ENCODE data around the gene FBXL5.

The FBXL5 gene

DNA sequence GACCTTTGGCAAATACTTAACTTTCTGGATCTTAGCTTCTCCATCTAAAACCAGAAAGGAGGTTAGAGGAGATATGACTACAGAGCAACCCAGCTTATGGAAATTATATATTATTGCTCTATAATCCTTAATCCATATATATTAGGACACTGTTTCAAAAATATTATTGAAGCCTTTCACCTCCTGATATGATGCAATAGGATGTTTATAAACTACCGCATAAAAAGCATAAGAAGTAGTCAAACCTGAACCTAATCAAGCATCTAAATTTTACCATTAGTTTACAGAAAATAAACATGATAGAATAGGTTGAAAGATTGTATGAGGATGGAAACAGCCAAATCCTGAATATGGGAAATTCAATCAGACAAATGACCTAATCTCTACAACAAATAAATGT lies 20.9 kb upstream of the FBXL5 start:
- DNase-seq (ENCODE audit: low spot score): no peak

DNA sequence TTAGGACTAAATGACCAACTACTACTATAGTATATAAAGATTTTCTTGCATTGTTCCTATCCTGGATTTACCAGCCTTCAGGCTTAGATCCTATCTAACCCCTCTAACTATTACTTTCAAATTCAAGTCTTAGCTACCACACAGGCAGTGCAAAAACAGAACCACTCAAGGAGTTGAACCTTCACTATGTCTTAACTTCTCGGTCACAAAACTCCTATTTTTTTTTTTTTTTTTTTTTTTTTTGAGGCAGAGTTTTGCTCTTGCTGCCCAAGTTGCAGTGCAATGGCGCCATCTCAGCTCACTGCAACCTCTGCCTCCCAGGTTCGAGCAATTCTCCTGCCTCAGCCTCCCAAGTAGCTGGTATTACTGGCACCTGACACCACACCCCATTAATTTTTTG lies 20.2 kb upstream of the FBXL5 start:
- no peak for DNase-seq (ENCODE audit: low spot score)

DNA sequence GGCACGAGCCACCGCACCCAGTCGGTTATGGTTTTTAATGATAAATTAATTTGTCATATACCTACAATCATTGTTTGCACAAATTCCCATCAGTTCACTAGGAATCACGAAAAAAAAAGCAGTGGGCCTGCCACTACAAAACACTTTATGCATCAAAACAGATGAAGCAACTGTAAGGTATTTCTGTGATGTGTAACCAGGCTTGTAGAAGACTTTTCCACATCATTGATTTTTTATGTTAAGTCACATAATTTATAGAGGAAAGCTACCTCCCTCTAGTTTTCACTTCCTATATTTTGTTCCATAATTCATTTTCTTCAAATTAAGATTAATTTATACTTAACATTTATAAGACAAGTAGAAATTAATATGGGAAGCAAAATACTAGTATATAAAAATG lies 19.8 kb upstream of the FBXL5 start:
- DNase-seq (ENCODE audit: low spot score): no peak

DNA sequence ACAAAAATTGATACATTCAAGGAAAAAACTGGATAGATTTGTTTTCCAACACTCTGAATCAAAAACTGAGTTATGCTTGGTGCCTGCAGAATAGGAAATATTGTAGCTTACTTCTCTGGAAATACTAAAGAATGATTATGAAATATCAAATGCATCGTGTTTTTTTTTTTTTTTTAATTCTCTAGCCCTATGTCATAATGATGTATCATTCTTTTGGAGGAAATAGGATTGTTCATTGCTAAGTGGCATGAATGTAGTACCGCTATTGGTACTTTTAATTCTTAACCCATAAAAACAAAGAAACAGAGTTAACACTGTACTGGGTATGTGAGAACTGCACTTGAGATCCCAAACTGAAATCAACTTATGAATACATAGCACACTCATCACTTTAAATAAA lies 18.9 kb upstream of the FBXL5 start:
- no peak for DNase-seq (ENCODE audit: low spot score)

DNA sequence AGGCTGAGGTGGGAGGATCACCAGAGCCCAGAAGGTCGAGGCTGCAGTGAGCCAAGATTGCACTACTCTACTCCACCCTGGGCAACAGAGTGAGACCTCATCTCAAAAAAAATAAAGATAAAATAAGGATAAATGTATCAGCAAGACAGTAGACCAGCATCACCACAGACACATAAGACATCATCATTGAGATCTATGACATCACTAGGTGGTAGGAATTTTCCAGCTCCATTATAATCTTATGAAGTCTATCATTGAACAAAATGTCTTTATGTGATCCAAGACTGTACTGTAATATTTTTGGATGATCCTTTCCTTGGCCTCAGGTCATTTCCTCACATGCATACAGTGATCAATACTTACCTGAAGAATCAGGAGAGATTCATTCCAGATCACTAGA lies 18.2 kb upstream of the FBXL5 start:
- DNase-seq (ENCODE audit: low spot score): no peak

DNA sequence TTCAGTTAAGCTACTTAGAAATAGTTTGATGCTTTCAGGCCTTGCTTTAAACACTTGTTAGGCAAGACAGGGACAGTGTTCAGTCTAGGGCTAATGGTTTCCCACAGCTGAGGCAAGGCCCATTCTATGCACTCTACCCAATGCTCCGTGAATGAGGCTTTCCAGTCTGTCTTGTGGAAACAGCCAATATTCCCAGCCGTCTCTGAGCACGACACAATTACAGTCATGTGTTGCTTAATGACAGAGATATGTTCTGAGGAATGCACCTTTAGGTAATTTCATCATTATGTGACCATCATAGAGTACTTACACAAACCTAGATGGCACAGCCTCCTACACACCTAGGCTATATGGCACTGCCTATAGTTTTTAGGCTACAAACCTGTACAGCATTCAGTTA lies 16.9 kb upstream of the FBXL5 start:
- DNase-seq (ENCODE audit: low spot score): no peak

DNA sequence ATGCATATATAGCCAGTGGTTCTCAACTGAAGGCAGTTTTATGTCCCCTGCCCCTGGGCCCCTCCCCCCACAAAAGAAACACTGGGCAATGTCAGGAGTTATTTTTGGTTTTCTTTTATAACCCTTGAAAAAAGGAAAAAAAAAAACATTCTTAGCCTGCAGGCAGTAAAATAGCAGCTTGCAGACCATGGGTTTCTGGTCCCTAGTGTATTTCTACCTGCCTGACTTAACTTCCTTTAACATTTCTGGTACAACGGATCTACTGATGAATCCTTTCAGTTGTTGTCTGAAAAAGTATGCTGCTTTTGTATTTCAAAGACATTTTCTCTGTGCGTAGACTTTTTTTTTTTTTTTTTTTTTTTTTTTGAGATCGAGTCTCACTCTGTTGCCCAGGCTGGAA lies 15.4 kb upstream of the FBXL5 start:
- DNase-seq (ENCODE audit: low spot score): no peak

DNA sequence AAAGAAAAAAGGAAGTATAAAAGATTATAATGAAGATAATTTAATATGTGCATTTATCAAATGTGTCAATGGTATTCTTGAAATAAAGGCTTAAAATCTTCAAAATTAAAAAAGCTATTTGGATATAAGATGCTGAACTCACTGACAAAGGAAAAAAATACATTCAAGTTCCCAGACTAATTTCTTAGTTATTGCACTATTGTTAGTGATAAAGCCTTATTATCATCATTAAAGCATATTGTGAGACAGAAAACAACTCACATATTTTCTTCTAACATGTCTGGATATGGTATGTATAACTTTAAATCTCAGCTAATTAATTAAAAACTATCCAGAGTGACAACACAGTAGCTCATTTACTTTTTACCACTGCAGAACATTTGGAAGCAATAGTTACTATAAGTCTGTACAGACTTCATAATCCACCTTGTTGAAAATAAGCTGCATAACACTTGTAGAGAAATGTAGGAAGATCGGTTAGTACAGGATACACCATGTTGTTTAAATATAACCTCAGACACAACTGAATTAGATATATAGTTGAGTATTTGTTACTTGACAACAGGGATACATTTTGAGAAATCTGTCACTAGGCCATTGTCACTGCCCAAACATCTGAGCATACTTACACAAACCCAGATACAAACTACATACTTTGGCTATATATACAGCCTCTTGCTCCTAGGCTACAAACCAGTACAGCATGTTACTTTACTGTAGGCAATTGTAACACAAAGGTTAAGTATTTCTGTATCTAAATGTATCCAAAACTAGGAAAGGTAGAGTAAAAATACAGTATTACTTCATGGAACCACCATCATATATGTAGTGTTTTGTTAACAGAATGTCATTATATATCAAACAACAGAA lies 13.6 kb upstream of the FBXL5 start:
- DNase-seq (ENCODE audit: low spot score): no peak

DNA sequence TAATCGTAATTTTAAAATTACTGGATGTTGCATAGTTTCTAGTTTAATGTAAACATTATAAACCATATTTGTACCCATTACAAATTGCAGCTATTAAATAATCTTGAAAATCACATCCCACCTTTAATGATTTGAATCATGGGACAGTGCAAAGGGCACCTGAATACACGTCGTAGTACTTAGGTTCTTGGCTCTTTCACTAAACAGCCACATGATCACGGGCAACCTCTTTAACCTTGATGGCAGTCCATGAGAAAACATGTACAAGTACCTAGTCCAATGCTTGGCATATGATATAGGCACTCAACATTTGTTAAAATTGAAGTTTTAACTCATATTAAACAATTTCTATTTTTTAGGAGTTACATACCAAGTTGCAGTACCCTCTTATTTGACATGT lies 11.8 kb upstream of the FBXL5 start:
- no peak for DNase-seq (ENCODE audit: low spot score)

DNA sequence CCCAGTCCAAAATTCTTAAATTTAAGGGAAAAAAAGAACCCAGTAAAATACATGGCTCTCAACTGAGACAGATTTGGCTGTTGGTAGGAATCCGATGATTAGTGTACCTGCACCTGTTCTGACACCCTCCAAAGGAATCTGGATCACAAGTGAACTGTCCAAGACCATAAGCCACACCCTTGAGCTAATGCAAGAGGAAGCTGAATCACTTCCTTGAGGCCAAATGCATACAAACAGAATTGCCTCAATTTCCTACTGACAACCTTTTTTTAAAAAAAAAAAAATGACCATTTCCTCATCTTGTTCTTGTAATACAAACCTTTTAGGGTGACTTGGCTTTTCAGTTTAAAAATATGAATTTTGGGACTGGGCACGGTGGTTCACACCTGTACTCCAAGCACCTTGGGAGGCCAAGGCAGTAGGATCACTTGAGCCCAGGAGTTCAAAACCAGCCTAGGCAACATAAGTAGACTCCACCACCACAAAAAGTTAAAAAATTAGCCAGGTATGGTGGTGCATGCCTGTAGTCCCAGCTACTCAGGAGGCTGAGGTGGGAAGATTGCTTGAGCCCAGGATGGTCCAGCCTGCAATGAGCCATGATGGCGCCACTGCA lies 10.7 kb upstream of the FBXL5 start:
- no peak for DNase-seq (ENCODE audit: low spot score)

DNA sequence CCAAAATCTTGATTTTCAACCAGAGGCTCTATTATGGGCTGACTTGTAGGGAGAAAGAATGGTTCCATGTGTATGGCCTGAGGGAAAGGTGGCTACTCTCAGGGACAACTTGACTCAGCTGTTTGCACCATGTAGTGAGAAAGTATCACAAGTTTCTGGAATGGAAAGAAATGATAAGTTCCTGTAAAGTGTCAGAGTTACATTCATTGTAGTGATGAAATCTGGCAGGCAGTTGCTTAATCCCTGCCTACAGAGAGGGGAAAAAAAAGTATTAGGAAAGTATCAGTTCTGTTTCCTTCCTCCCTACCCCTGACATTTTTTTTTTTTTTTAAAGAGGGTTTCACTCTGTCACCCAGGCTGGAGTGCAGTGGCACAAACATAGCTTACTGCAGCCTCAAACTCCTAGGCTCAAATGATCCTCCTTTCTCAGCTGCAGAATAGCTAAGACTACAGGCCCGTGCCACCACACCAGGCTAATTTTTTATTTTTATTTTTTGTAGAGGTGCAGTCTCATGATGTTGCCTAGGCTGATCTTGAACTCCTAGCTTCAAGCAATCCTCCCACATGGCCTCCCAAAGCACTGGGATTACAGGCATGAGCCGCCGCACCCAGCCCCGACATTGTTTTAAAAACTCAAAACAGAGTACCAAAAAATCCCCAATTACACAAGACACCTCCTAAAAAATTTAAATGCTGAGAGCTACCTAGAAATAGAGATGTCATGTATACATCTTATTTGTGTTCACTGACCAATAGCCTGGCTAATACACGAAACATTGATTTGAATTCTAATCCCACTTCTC lies 4.8 kb upstream of the FBXL5 start:
- peak; percentile 22 for DNase-seq (ENCODE audit: low spot score)

DNA sequence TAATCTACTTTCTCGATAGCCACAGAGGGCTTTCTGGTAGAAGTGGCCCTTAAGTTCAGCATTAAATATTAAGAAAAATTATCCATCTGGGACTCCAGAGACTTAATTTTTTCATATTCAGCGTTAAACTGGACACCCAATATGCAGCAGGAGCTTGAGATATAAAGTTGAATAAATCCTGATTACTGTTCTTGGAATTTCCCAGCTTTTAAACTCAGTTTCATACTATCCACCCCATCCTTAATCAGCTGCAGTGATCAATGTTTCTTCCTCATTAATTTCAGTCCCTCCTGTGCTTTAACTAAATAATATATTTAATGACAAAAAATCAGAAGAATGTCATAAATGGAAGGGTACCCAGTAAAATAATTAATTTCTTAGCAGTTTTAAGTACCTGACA lies 3.6 kb upstream of the FBXL5 start:
- DNase-seq (ENCODE audit: low spot score): no peak

DNA sequence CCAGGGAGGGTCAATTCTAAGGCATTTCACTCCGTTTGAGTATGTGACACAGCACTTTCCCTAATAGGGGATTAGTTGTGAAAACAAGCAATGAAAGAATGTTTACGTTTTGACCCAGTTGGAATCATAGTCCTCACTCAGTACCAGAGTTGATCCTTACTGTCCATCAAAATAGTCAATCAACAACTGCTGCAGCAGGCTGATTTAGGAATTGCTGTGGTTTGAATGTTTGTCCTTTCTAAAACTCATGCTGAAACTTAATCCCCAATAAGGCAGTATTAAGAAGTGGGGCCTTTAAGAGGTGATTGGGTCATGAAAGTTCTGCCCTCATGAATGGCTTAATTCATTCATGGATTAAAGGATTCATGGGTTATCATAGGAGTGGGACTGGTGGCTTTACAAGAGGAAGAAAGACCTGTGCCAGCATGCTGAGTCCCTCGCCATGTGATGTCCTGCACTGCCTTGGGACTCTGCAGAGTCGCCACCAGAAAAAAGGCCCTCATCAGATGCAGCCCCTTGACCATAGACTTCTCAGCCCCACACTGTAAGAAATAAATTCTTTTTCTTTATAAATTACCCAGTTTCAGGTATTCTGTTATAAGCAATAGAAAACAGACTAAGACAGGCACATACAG lies 3.1 kb upstream of the FBXL5 start:
- DNase-seq (ENCODE audit: low spot score): no peak

DNA sequence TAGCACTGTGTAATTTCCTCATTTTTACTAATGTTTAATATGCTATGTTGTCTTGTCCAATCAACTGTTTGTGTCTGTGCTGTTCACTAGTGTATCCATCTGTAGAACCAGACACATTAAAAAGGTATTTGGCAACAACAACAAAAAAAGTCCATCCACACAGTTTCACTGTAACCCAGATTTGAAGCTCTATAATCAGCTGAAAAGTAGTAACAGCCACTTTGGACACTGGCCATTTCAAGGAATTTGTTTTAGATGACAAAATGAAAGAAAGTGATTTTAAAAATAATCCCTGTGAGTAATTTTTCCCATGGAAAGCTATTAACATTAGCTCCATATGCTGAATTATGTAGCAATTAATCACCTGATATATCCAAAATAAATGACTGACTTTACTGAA lies 2.2 kb upstream of the FBXL5 start:
- DNase-seq (ENCODE audit: low spot score): no peak

DNA sequence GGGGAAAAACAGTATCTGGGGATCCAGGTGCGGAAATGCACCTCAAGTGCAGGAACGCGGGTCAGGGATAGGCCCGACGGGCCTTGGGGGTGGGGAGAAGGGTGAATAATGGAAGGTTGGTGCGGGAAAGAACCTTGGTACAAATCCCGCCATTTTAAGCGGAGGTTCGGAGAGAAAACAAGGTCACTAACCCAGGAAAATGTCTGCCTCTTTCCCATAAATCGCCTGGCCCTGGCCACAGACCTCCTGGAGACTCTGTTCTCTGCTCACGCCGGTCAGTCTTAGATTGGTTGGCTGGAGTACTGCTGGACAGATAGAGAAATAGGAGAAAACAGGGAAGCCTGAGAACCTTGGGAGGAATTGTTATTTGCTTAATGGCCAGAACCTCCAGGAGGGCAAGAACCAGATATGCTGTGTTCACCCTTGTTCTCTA lies 897 bp upstream of the FBXL5 start:
- no peak for DNase-seq (ENCODE audit: low spot score)

DNA sequence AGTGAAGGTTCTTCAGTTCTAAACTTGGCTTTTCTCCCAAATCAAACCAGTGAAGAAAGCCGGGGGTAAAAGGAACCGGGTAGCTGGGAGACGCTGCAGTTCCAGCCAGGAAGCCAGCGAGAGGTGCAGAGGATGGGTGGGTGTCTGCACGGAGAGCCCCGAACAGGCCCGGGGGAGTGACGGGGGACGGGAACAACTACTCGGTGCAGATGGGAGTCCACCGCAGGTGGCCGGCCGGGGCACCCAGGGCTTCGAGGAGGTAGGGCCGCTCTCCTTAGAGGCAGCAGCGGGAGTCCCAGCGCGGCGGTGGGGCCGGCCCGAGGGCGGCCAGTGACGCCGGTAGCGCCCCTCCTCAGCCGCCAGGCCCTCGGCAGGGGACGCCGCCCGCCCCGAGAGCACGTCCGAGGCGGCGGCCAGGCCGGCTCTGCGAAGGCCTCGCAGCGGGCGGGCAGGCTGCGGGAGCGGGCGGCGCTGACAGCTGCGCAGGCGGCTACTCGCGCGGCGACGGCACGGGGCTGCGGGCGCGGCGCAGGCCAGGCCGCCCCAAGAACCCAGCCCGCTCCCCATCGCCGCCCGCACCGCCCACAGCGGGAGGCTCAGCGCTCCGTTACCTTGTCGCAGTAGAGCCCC lies 449 bp downstream of the FBXL5 start:
- DNase-seq (ENCODE audit: low spot score): peak; percentile 62

DNA sequence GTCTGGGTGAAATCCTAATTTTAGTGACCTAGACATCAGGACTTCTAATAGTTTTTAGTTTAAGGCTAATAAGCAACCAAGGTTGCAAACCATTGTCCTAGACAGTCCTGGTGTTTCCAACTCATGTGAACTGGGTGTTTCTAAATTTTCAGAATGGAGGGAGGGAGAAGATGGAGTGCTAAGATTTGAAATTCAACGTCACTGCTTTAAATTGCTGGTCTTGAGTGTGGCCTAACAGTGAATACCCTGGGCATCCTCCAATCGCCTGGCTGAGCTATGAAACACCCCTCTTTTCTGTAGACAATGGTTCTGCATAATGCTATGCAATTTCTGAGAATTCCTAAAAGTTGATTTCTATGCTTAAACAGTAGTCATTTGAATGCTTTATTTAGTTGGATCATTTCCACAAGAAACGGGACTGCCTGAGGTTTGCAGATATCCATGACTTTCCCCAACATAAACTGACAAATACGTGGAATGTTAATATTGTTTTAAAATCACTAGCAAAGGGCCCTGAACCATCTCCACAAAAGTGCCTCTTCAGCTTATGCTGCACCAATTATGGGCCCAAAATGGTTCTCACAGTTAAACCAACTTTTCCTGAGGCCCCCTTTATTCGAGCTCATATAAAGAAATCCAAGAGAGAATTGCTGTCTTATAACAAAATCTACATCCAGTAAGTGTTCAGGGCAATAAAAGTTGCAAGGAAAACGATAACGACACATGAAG lies 1.1 kb downstream of the FBXL5 start:
- peak; percentile 58 for DNase-seq (ENCODE audit: low spot score)

DNA sequence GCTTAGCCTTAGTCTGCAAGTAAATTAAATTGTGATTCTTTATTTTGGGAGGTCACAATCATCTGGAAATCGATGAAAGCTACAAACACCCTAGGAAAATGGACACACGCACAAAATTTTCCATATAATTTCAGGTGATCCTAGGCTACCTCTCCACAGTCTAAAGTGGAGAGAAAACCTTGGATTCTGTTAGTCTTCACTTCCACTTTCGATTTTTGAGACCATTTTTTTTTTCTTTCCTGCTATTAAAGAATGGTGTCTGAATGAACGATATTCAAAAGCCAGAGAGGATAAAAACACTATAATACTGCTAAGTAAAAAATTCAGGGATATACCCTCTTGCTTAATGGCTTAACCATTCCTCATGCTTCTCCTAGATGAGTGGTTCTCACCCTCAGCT lies 1.7 kb downstream of the FBXL5 start:
- DNase-seq (ENCODE audit: low spot score): no peak

DNA sequence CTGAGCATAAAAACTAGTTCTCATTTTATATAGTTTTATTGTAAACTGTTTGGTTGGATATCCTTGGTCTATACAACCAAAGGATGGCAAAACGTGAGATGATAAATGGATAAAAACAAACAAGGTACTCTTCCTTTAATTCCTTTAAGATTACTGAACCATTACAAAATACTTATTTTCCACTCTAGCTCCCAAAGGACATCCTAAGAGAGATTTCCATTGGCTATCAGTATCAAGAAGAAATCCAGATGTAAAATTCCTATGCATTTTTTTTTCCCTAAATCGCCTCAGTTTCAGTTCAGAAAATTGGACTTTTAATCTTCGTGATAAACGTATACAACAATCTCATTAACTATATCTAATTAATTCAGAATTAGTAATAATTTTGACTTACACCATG lies 2.3 kb downstream of the FBXL5 start:
- no peak for DNase-seq (ENCODE audit: low spot score)

DNA sequence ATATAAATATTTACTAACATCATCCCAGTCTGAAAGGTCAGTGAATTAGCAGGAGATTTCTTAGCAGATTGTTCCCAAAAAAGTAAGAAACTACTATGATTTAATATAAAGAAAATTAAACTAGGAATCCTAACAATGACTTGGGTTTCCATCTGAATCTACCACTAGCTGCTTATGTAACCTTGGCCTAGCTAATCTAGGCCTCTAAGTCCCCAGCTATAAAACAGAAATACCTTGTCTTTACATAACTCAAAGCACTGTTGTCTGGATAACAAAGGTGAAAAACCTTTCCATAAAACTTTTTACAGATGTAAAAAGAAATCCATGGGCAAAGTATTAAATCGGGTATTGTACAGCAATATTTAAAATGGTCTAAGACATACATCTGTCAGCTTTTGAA lies 3.0 kb downstream of the FBXL5 start:
- no peak for DNase-seq (ENCODE audit: low spot score)

DNA sequence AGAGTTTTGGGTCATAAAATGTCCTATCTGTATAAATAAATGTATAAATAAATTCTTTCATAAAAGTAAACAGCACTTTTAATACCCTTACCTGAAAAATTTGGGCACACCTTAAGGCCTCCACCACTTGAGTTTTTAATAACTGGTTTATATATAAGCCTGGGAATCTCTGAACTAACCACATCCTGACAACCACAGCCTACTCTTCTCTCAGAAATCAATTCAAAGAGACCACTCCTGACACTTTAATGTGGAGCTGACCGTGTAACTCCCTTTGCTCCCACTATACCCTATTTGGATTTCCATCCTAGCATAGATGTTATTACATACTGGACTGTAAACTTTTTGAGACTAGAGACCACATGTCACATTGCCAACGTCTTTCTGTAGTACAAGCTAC lies 3.5 kb downstream of the FBXL5 start:
- no peak for DNase-seq (ENCODE audit: low spot score)

Measured in Ammon's horn (tissue), 1 donor.